CD4-positive, alpha-beta T cell treated with Interleukin-17A for 4 hours (primary cell): ENCODE results near the gene SLC35A4.
"Not testable (repeated sequence)": the region's sequence is repeated elsewhere in the genome, so short reads cannot be mapped to it uniquely, and the experiment has no call there.

Experiments used
- DNase-seq: peaks from one replicate; pipeline ENCODE4 v3.0.0-alpha.2; 2020; ENCODE audit warnings: mixed read lengths

SLC35A4 gene

GRCh38 chr5:140593070-140593469 lies 28.4 kb downstream of the SLC35A4 start:
- not testable (repeated sequence) for DNase-seq

DNA sequence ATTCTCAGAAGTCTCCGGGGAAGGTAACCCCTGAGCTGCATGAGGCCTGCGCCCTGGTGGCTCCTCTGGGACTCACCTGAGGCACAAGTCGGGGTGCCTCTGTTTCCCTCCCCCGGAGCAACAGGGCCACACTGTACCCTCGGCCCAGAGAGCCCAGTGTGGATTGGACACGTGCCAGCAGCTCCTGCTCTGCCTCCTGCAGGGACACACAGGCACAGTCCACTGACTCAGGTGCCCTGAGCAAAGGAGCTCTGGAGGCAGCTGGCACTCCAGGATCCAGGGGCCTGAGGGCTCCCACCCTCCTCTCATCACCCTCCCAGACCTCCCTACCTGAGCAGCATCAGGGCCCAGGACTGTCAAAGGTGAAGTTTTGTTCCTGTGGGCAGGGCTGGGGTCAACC lies 29.5 kb downstream of the SLC35A4 start:
- no peak for DNase-seq

GRCh38 chr5:140595538-140596300 lies 31.1 kb downstream of the SLC35A4 start:
- no peak for DNase-seq

DNA sequence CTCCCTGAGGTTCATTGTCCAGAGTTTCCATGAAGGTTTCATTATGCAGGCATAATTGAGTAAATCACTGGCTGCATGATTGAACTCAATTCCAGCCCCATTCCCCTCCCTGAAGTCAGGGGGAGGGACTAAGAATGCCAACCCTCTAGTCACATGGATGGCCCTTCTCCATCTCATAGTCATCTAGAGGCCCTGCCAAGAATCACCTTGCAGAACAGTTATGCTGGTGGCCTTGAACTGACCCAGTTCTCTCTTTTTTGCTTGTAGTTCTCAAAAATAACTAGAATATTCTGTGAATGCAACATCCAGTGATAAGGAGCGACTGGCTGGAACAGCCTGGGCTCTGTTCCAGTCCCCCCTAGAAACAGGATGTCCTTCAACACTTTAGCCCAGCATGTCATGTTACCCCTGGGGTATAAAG lies 31.7 kb downstream of the SLC35A4 start:
- no peak for DNase-seq

- DNase-seq = no peak
Observed at GRCh38 chr5:140598836-140599235, 34.2 kb downstream of the SLC35A4 start.

DNA sequence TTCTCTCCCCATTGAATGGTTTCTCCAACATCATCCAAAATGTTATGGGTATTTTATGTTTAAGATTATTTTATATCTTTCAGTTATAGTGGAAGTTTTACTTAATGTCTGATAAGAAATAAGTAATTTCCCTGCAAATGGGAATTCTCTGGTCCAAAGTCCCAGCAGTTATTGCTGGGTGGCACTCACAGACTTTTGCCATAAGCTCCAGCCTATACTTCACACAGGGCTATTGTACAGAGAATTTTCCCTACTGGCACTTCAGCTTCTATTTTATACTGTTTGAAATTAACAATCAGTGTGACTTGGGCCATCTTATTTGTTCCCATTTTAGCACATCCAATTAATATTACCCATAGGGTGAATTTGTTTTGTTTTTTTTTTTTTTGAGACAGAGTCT lies 35.5 kb downstream of the SLC35A4 start:
- DNase-seq = no peak

DNA sequence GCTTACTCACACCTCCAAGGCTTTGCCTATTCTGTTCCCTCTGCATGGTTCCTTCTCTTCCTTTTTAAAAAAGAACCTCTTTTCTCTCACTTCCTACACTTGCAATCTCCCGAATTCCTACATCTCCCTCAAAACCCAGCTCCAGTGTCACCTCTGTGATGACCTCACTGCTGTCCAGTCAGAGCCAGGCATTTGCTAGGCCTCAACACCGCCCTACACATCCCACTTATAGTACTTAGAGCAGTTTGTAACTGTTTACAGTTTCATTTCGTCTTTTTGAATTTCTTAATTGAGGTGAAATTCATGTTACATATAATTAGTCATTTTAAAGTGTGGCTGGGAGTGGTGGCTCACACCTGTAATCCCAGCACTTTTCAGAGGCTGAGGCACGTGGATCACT lies 37.5 kb downstream of the SLC35A4 start:
- DNase-seq = no peak

DNA sequence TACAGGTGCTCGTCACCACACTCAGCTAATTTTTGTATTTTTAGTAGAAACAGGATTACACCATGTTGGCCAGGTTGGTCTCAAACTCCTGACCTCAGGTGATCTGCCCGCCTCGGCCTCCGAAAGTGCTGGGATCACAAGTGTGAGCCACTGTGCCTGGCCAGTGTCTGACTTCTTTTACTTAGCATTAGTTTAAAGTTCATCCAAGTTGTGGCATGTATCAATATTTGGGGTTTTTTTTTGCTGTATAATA lies 38.7 kb downstream of the SLC35A4 start:
- DNase-seq = not testable (repeated sequence)

DNA sequence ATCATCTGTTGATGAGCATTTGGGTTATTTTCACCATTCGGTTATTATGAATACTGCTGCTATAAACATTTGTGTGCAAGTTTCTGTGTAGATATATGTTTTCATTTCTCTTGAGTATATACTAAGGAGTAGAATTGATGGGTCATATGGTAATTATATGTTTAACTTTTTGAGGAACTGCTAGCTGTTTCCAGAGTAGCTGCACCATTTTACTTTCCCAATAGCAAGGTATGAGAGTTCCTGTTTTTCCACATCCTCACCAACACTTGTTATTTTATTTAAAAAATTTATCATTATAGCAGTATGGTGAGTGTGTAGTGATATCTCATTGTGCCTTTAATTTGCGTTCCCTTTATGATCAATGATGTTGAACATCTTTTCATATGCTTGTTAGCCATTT lies 39.1 kb downstream of the SLC35A4 start:
- no peak for DNase-seq

DNA sequence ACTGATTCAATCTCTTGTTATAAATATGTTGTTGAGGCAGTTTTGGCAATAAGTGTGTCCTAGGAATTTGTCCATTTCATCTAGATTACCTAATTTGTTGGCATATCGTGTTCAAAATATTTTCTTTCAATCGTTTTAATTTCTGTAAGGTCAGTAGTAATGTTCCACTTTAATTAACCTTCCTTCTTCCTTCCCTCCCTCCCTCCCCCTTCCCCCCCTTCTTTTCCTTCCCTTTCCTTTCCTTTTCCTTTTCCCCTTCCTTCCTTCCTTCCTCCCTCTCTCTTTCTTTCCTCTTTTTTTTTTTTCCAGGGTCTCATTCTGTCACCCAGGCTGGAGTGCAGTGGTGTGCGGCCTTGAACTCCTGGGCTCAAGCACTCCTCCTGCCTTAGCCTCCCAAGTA lies 41.3 kb downstream of the SLC35A4 start:
- no peak for DNase-seq

- no peak for DNase-seq
Observed at GRCh38 chr5:140607031-140607430, 42.4 kb downstream of the SLC35A4 start.

- DNase-seq = no peak
Observed at GRCh38 chr5:140608722-140609121, 44.1 kb downstream of the SLC35A4 start.

DNA sequence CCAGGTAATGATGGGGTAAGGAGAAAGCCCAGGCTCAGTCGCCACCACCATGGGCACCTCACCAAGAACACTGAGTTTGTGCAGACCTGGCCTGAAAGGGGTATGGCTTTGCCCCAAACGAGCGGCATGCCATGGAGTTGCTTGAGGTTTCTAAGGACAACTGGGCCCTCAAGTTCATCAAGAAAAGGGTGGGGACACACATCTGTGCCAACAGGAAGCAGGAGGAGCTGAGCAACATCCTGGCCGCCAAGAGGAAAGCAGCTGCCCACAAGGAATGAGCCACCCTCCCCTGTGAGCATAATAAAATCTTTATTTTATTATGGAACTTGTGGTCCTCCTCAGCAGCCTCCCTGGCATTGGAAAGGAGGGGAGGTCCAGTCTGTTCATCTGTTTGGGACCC lies 44.5 kb downstream of the SLC35A4 start:
- no peak for DNase-seq

DNA sequence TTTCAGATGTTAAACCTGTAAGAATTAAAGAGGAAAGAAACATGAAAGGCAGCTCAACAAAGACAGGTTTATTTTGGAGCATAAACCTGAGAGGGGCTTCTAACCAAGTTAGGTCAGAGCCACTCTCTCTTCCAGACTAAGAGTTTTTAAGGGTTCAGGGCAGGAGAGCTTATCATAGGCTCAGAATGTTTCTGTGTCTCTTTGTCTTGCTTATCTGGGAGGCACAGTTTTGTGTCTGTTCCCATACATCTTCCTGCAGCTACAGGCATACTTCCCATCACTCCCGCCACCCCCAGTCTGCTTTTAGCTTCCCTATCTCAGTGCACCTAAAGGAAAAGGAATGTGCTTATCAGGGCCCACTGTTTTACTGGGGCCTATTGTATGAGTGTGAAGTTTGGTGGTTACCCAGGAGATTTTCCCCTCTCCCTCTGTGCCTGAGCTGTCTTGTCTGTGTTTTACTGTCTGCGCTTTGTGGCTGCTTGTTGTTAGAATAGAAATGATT lies 46.4 kb downstream of the SLC35A4 start:
- DNase-seq = no peak
